Progenitor cell of endocrine pancreas (in vitro differentiated cells): Measurements from ENCODE around the gene SLC6A4. TPM values are rescaled to one million over a fixed set of nuclear protein-coding genes. Genes with fewer than 3 reads are reported as not detected.
A peak's percentile ranks its signal among the peaks of the same experiment; 100 is the strongest.

Source experiments
- DNase-seq: peaks from one replicate; pipeline ENCODE4 v3.0.0; 2021; ENCODE audit warnings: low spot score; ENCODE audit not compliant: unreplicated experiment
- H3K27ac Mint-ChIP-seq: 2 replicates; pipeline ENCODE4 v1.8.0; 2021; ENCODE audit warnings: mild to moderate bottlenecking, moderate library complexity, mixed read lengths
- H3K27me3 Mint-ChIP-seq: 2 replicates; pipeline ENCODE4 v1.8.0; 2021; ENCODE audit warnings: mixed read lengths
- H3K36me3 Mint-ChIP-seq: 2 replicates; pipeline ENCODE4 v1.8.0; 2022; ENCODE audit warnings: mixed read lengths; ENCODE audit not compliant: insufficient read depth
- H3K4me1 Mint-ChIP-seq: 2 replicates; pipeline ENCODE4 v1.8.0; 2021; ENCODE audit warnings: low read depth, mixed read lengths
- H3K4me3 Mint-ChIP-seq: 2 replicates; pipeline ENCODE4 v1.8.0; 2021; ENCODE audit warnings: low read depth, mild to moderate bottlenecking, moderate library complexity, mixed read lengths
- H3K9me3 Mint-ChIP-seq: 2 replicates; pipeline ENCODE4 v1.8.0; 2021; ENCODE audit warnings: low read depth, mixed read lengths
- CTCF ChIP-seq: fragments of 200-600 bp; sonication (generic); IDR thresholded peaks from one replicate; pipeline ENCODE4 v1.5.0; 2021; ENCODE audit warnings: antibody characterized with exemption, mild to moderate bottlenecking; ENCODE audit not compliant: unreplicated experiment
- total RNA-seq: library from RNA; stranded (reverse); gene quantifications from 2 replicates; pipeline ENCODE4 v1.2.1, GENCODE V29; 2021

Gene SLC6A4
- total RNA-seq, 1 donor from 2014 or later: 0.96 TPM

GRCh38 chr17:30246460-30246859 is 11.0 kb upstream of the SLC6A4 start:
- Mint-ChIP-seq H3K4me1 (no peaks in the 10 kb centered on the region), H3K9me3 (no peaks in the 10 kb centered on the region), H3K27ac (no peak overlapping the region), H3K36me3 (peaks cover 30% of the 10 kb centered on the region), H3K4me3 (no peak overlapping the region), H3K27me3 (peaks cover 4% of the 10 kb centered on the region)
- DNase-seq: no peak
- no peak for TF ChIP-seq CTCF

GRCh38 chr17:30244853-30245385 is 9.4 kb upstream of the SLC6A4 start:
- DNase-seq: no peak
- Mint-ChIP-seq H3K27me3 (peaks cover 4% of the 10 kb centered on the region), H3K9me3 (peaks cover 3% of the 10 kb centered on the region), H3K4me3 (no peak overlapping the region), H3K4me1 (no peaks in the 10 kb centered on the region), H3K36me3 (peaks cover 20% of the 10 kb centered on the region), H3K27ac (no peak overlapping the region)
- no peak for TF ChIP-seq CTCF

- DNase-seq: no peak
- Mint-ChIP-seq H3K9me3 (peaks cover 3% of the 10 kb centered on the region), H3K4me3 (no peak overlapping the region), H3K4me1 (peaks cover 2% of the 10 kb centered on the region), H3K27me3 (peaks cover 13% of the 10 kb centered on the region), H3K36me3 (peaks cover 12% of the 10 kb centered on the region), H3K27ac (no peak overlapping the region)
- TF ChIP-seq CTCF: no peak
Observed at GRCh38 chr17:30243568-30243967, 8.1 kb upstream of the SLC6A4 start.

GRCh38 chr17:30243002-30243401 is 7.5 kb upstream of the SLC6A4 start:
- no peak for DNase-seq
- no peak overlapping the region for H3K27ac Mint-ChIP-seq
- H3K9me3 Mint-ChIP-seq: peaks cover 3% of the 10 kb centered on the region
- peaks cover 19% of the 10 kb centered on the region for H3K27me3 Mint-ChIP-seq
- H3K4me3 Mint-ChIP-seq: no peak overlapping the region
- H3K36me3 Mint-ChIP-seq: peaks cover 7% of the 10 kb centered on the region
- TF ChIP-seq CTCF: no peak
- H3K4me1 Mint-ChIP-seq: peaks cover 6% of the 10 kb centered on the region

- Mint-ChIP-seq H3K36me3 (no peaks in the 10 kb centered on the region), H3K4me3 (no peak overlapping the region), H3K9me3 (peaks cover 3% of the 10 kb centered on the region), H3K27me3 (peaks cover 32% of the 10 kb centered on the region), H3K4me1 (peaks cover 8% of the 10 kb centered on the region), H3K27ac (peak overlapping the region; percentile 34)
- no peak for DNase-seq
- no peak for TF ChIP-seq CTCF
Observed at GRCh38 chr17:30241051-30241450, 5.6 kb upstream of the SLC6A4 start.
